Stimulated activated CD4-positive, alpha-beta T cell treated with anti-CD3 and anti-CD28 coated beads, Interleukin-1b, Interleukin-23, amount 100 ng/mL, for 4 hours (primary cell): Measurements from ENCODE around the gene ADAM33.
A peak's percentile ranks its signal among the peaks of the same experiment; 100 is the strongest.

Source experiments
- DNase-seq, 2 donors: peaks; one replicate each; pipeline ENCODE4 v3.0.0-alpha.2; 2020; ENCODE audit warnings: low read depth in 2 of 2

The ADAM33 gene

GRCh38 chr20:3681931-3682781 is at the start of gene ADAM33:
ADAM33 (minus strand) TSS chr20:3682010; CDS start chr20:3682004, 6 bp downstream.
- no peak for DNase-seq

- no peak for DNase-seq
Observed at GRCh38 chr20:3730803-3731672, 49.2 kb upstream of the ADAM33 start.

GRCh38 chr20:3729811-3730540 is 48.2 kb upstream of the ADAM33 start:
- DNase-seq, result no peak

- DNase-seq, result no peak
Observed at GRCh38 chr20:3729378-3729777, 47.6 kb upstream of the ADAM33 start.

- no peak for DNase-seq
Observed at GRCh38 chr20:3728876-3729275, 47.1 kb upstream of the ADAM33 start.

GRCh38 chr20:3728354-3728753 is 46.5 kb upstream of the ADAM33 start:
- DNase-seq, result no peak

GRCh38 chr20:3727401-3728021 is 45.7 kb upstream of the ADAM33 start:
- DNase-seq, result no peak

- no peak for DNase-seq
Observed at GRCh38 chr20:3724356-3724755, 42.5 kb upstream of the ADAM33 start.

GRCh38 chr20:3723284-3723683 is 41.5 kb upstream of the ADAM33 start:
- DNase-seq, result no peak

GRCh38 chr20:3721912-3722311 is 40.1 kb upstream of the ADAM33 start:
- DNase-seq, result no peak

- no peak for DNase-seq
Observed at GRCh38 chr20:3720626-3721025, 38.8 kb upstream of the ADAM33 start.

- DNase-seq, result no peak
Observed at GRCh38 chr20:3720068-3720467, 38.3 kb upstream of the ADAM33 start.

- no peak for DNase-seq
Observed at GRCh38 chr20:3719046-3719445, 37.2 kb upstream of the ADAM33 start.

- peak in 1 of 2 donors; percentile 6 for DNase-seq
Observed at GRCh38 chr20:3716195-3716834, 34.5 kb upstream of the ADAM33 start.

- DNase-seq, result no peak
Observed at GRCh38 chr20:3714092-3714491, 32.3 kb upstream of the ADAM33 start.

- DNase-seq, result no peak
Observed at GRCh38 chr20:3712279-3712873, 30.6 kb upstream of the ADAM33 start, which contains the start of gene SIGLEC1. SIGLEC1 (minus strand) TSS chr20:3712600; CDS start chr20:3707128, 5,472 bp downstream.

- no peak for DNase-seq
Observed at GRCh38 chr20:3711484-3711941, 29.7 kb upstream of the ADAM33 start.

- DNase-seq, result peak; percentile 69 to 73
Observed at GRCh38 chr20:3710703-3711483, 29.1 kb upstream of the ADAM33 start.

- no peak for DNase-seq
Observed at GRCh38 chr20:3710011-3710466, 28.2 kb upstream of the ADAM33 start.

- DNase-seq, result no peak
Observed at GRCh38 chr20:3707508-3707899, 25.7 kb upstream of the ADAM33 start.
